ENCODE results near the gene DUSP2.

Gene DUSP2

DNA sequence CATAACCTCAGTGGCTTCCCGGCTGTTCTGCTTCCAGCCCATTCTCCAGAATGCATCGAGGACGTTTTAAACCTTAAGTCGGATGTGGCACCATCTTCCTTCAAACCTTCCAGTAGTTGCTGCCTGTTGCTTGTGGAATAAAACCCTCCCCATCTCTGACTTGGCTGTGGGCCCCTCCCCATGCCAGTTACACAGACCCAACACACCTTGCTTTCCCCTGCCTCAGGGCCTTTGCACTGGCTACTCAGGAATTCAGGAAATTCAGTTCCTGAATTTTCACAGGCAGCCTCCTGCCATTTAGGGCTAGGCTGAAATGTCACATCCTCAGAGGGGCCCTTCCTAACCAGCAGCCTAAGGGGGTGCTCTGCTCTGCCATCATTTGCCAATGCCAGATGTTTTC, 23.8 kb downstream of the DUSP2 start:
- TF ChIP-seq YY1 (IDR thresholded peaks at IDR 0.05; ENCODE audit: low read depth) (no peak), CEBPB (IDR thresholded peaks at IDR 0.05) (no peak), FOXM1 (IDR thresholded peaks at IDR 0.05; ENCODE audit: borderline replicate concordance, low read depth) (no peak), TCF12 (IDR thresholded peaks at IDR 0.05; ENCODE audit: low read depth) (no peak), RAD21 (IDR thresholded peaks at IDR 0.05; ENCODE audit: low read depth) (no peak), TAF1 (IDR thresholded peaks at IDR 0.05; ENCODE audit: low read depth) (no peak), CREB1 (IDR thresholded peaks at IDR 0.05; ENCODE audit: low read depth) (no peak), ZBTB7A (IDR thresholded peaks at IDR 0.05; ENCODE audit: low read depth) (no peak)
- TF ChIP-seq, protein P1, sequence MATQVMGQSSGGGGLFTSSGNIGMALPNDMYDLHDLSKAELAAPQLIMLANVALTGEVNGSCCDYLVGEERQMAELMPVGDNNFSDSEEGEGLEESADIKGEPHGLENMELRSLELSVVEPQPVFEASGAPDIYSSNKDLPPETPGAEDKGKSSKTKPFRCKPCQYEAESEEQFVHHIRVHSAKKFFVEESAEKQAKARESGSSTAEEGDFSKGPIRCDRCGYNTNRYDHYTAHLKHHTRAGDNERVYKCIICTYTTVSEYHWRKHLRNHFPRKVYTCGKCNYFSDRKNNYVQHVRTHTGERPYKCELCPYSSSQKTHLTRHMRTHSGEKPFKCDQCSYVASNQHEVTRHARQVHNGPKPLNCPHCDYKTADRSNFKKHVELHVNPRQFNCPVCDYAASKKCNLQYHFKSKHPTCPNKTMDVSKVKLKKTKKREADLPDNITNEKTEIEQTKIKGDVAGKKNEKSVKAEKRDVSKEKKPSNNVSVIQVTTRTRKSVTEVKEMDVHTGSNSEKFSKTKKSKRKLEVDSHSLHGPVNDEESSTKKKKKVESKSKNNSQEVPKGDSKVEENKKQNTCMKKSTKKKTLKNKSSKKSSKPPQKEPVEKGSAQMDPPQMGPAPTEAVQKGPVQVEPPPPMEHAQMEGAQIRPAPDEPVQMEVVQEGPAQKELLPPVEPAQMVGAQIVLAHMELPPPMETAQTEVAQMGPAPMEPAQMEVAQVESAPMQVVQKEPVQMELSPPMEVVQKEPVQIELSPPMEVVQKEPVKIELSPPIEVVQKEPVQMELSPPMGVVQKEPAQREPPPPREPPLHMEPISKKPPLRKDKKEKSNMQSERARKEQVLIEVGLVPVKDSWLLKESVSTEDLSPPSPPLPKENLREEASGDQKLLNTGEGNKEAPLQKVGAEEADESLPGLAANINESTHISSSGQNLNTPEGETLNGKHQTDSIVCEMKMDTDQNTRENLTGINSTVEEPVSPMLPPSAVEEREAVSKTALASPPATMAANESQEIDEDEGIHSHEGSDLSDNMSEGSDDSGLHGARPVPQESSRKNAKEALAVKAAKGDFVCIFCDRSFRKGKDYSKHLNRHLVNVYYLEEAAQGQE (IDR thresholded peaks at IDR 0.05; ENCODE audit: low read depth), result no peak
- TF ChIP-seq, protein P2, sequence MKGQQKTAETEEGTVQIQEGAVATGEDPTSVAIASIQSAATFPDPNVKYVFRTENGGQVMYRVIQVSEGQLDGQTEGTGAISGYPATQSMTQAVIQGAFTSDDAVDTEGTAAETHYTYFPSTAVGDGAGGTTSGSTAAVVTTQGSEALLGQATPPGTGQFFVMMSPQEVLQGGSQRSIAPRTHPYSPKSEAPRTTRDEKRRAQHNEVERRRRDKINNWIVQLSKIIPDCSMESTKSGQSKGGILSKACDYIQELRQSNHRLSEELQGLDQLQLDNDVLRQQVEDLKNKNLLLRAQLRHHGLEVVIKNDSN (IDR thresholded peaks at IDR 0.05), result no peak

DNA sequence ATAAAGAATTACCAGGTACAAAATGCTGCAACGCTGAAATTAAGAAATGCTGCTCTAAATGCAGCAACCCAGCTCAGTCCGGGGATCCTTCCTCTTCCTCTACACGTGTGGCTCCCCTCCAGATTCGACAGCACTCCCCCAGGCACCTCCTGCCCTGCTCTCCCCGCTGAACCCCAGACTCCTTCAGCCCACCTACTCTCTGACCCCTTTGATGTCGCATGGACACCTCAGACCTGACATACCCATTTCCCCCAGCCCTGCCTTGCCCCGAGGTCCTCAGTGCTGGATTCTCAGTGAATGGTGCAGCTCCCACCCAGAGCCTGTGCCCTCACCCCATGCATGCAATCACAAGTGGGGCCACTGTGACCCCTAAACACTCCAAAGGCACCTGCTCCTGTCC, 24.2 kb downstream of the DUSP2 start:
- TF ChIP-seq, protein P3, sequence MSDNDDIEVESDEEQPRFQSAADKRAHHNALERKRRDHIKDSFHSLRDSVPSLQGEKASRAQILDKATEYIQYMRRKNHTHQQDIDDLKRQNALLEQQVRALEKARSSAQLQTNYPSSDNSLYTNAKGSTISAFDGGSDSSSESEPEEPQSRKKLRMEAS (IDR thresholded peaks at IDR 0.05), result no peak
- TF ChIP-seq FOXM1 (IDR thresholded peaks at IDR 0.05; ENCODE audit: borderline replicate concordance, low read depth) (no peak), TAF1 (IDR thresholded peaks at IDR 0.05; ENCODE audit: low read depth) (no peak), EP300 (IDR thresholded peaks at IDR 0.05; ENCODE audit: borderline replicate concordance) (no peak), NFIC (IDR thresholded peaks at IDR 0.05) (no peak), TCF12 (IDR thresholded peaks at IDR 0.05; ENCODE audit: low read depth) (no peak), RAD21 (IDR thresholded peaks at IDR 0.05; ENCODE audit: low read depth) (no peak), TEAD4 (IDR thresholded peaks at IDR 0.05) (no peak), ZBTB7A (IDR thresholded peaks at IDR 0.05; ENCODE audit: low read depth) (no peak), EGR1 (IDR thresholded peaks at IDR 0.05) (no peak), CREB1 (IDR thresholded peaks at IDR 0.05; ENCODE audit: low read depth) (no peak), CEBPB (IDR thresholded peaks at IDR 0.05) (no peak), YY1 (IDR thresholded peaks at IDR 0.05; ENCODE audit: low read depth) (no peak)
- TF ChIP-seq, protein P1 (IDR thresholded peaks at IDR 0.05; ENCODE audit: low read depth), result no peak
- TF ChIP-seq, protein P2 (IDR thresholded peaks at IDR 0.05), result no peak

DNA sequence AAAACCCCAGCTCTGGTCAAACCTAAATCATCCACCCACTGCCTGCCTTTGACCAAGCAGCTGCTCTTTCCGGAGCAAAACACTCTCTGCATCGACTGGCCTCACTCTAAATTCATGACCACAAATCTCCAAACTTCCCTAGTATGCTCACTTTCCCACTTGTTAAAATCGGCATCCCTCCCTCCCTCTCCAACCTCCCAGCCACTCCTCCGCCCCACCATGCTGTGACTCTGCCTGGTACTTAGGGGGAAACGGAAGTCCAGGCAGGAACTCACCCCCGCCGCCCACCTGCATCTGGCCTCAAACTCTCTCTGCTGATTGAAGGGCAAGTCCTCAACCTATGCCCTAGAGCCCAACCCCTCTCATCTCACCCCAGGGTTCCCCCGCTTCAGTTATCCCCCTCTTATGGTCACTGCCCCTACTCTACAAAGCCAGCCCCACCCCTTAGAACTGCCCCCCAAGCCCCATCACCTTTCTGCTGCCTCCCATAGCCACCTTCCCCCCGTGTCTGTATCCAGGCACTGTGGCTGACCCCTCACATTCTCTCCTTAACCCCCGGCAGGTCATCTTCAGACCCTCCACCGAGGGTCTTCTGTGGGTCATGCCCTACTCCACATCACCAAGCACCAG, 25.0 kb downstream of the DUSP2 start:
- TF ChIP-seq CEBPB (IDR thresholded peaks at IDR 0.05) (no peak), CREB1 (IDR thresholded peaks at IDR 0.05; ENCODE audit: low read depth) (no peak), NFIC (IDR thresholded peaks at IDR 0.05) (no peak), EGR1 (IDR thresholded peaks at IDR 0.05) (no peak), FOXM1 (IDR thresholded peaks at IDR 0.05; ENCODE audit: borderline replicate concordance, low read depth) (no peak), YY1 (IDR thresholded peaks at IDR 0.05; ENCODE audit: low read depth) (no peak), EP300 (IDR thresholded peaks at IDR 0.05; ENCODE audit: borderline replicate concordance) (no peak), TCF12 (IDR thresholded peaks at IDR 0.05; ENCODE audit: low read depth) (no peak)
- TF ChIP-seq, protein P2 (IDR thresholded peaks at IDR 0.05), result no peak
- TF ChIP-seq, protein P1 (IDR thresholded peaks at IDR 0.05; ENCODE audit: low read depth), result no peak

DNA sequence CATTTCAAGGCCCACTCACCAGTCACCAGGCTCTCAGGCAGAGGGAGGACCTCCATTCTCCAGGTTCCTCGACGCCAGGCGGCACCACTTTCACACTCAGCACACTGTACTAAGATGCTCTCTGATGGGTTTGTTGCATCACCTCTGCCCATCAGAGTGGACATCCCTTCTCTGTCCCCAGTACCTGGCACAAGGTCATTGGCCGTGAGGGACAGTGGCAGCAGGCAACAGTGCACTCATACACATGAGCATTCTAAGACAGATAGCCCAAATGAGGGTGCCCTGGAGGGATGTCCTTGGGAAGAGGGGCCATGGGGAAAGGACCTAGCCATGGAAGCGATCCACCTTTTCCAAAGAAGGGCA, 25.9 kb downstream of the DUSP2 start:
- TF ChIP-seq EGR1 (IDR thresholded peaks at IDR 0.05) (no peak), TCF12 (IDR thresholded peaks at IDR 0.05; ENCODE audit: low read depth) (no peak), YY1 (IDR thresholded peaks at IDR 0.05; ENCODE audit: low read depth) (no peak), RAD21 (IDR thresholded peaks at IDR 0.05; ENCODE audit: low read depth) (no peak), TEAD4 (IDR thresholded peaks at IDR 0.05) (no peak), ZBTB7A (IDR thresholded peaks at IDR 0.05; ENCODE audit: low read depth) (no peak)
- TF ChIP-seq, protein P3 (IDR thresholded peaks at IDR 0.05), result no peak
